ENCODE results near the gene LRMDA. TPM values are rescaled to one million over a fixed set of nuclear protein-coding genes. Genes with fewer than 3 reads are reported as not detected.

The LRMDA gene
- total RNA-seq, 1 experiment from 2014 or later = 4.8 TPM

DNA sequence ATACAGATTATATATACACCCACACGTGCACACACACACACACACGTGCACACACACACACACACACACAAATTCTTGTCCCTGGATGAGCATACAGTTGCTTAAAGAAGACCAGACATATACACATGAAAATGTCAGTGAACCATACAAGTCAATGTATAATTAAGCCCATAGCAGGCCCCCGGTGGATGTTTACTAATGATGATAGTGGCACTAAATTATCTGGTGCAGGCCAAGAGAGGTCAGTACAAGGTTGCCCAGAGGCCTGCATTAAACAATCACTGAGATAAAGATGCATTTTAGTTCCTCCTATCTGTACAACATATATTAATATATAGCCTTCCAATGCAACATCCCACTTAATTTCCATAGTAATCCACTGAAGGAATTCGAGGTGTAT, 860.5 kb downstream of the LRMDA start:
- ChIA-PET CTCF (no interaction called here), RAD21 (ENCODE audit: low non-redundant PET in 1 of 2, low total read pairs in 2 of 2, uncharacterized antibody in 2 of 2, unreplicated experiment in 2 of 2) (no interaction called here), POLR2A (no interaction called here)
- no peak for ATAC-seq
- Histone ChIP-seq H3K79me2 (ENCODE audit: insufficient read depth, low read length) (no peaks in the 10 kb centered on the region), H2AFZ (ENCODE audit: low read depth, low read length, poor library complexity, severe bottlenecking) (no peak overlapping the region), H3K9ac (ENCODE audit: low read length) (no peak overlapping the region), H3K4me2 (ENCODE audit: low read length) (no peak overlapping the region), H3K27ac (ENCODE audit: low read depth, low read length) (no peak overlapping the region), H3K27me3 (ENCODE audit: insufficient read depth, low read length) (no peaks in the 10 kb centered on the region), H3K36me3 (ENCODE audit: control insufficient read depth in 1 of 2, insufficient read depth in 2 of 2, low read length in 2 of 2) (no peaks in the 10 kb centered on the region), H4K20me1 (ENCODE audit: insufficient read depth) (no peaks in the 10 kb centered on the region), H3K4me1 (ENCODE audit: control insufficient read depth in 1 of 2, insufficient read depth in 2 of 2, low read length in 2 of 2) (no peaks in the 10 kb centered on the region), H3K9me3 (ENCODE audit: control insufficient read depth in 1 of 2, insufficient read depth in 1 of 2, low read depth in 1 of 2, low read length in 2 of 2) (no peaks in the 10 kb centered on the region), H3K4me3 (replicated peaks in 1 of 2; ENCODE audit: low read depth in 1 of 2, low read length in 2 of 2) (no peak overlapping the region), H3K9me2 (ENCODE audit: insufficient read depth) (no peaks in the 10 kb centered on the region)
- TF ChIP-seq ATF3 (IDR thresholded peaks at IDR 0.05) (no peak), YY1 (IDR thresholded peaks at IDR 0.05; ENCODE audit: extremely low read depth, insufficient replicate concordance, low read depth, low read length) (no peak), SRF (IDR thresholded peaks at IDR 0.05; ENCODE audit: low read depth) (no peak), TCF7L2 (IDR thresholded peaks at IDR 0.05; ENCODE audit: borderline replicate concordance, extremely low read depth, insufficient read depth, insufficient read length) (no peak), SP1 (IDR thresholded peaks at IDR 0.05; ENCODE audit: low read depth) (no peak), SIN3A (IDR thresholded peaks at IDR 0.05; ENCODE audit: low read depth) (no peak), CTCF (IDR thresholded peaks at IDR 0.05 in 2 of 3, conservative IDR thresholded peaks at IDR 0.05 in 1 of 3; ENCODE audit: borderline replicate concordance in 1 of 3, insufficient read depth in 1 of 3, low read depth in 2 of 3, low read length in 2 of 3) (no peak), ZFX (IDR thresholded peaks at IDR 0.05) (no peak), POLR2A (IDR thresholded peaks at IDR 0.05; ENCODE audit: borderline replicate concordance, extremely low read depth, insufficient read depth, insufficient read length) (no peak)
- TF ChIP-seq, protein P1, sequence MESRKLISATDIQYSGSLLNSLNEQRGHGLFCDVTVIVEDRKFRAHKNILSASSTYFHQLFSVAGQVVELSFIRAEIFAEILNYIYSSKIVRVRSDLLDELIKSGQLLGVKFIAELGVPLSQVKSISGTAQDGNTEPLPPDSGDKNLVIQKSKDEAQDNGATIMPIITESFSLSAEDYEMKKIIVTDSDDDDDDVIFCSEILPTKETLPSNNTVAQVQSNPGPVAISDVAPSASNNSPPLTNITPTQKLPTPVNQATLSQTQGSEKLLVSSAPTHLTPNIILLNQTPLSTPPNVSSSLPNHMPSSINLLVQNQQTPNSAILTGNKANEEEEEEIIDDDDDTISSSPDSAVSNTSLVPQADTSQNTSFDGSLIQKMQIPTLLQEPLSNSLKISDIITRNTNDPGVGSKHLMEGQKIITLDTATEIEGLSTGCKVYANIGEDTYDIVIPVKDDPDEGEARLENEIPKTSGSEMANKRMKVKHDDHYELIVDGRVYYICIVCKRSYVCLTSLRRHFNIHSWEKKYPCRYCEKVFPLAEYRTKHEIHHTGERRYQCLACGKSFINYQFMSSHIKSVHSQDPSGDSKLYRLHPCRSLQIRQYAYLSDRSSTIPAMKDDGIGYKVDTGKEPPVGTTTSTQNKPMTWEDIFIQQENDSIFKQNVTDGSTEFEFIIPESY (IDR thresholded peaks at IDR 0.05; ENCODE audit: extremely low read depth, insufficient replicate concordance, low read length) = no peak
- TF ChIP-seq, protein P2, sequence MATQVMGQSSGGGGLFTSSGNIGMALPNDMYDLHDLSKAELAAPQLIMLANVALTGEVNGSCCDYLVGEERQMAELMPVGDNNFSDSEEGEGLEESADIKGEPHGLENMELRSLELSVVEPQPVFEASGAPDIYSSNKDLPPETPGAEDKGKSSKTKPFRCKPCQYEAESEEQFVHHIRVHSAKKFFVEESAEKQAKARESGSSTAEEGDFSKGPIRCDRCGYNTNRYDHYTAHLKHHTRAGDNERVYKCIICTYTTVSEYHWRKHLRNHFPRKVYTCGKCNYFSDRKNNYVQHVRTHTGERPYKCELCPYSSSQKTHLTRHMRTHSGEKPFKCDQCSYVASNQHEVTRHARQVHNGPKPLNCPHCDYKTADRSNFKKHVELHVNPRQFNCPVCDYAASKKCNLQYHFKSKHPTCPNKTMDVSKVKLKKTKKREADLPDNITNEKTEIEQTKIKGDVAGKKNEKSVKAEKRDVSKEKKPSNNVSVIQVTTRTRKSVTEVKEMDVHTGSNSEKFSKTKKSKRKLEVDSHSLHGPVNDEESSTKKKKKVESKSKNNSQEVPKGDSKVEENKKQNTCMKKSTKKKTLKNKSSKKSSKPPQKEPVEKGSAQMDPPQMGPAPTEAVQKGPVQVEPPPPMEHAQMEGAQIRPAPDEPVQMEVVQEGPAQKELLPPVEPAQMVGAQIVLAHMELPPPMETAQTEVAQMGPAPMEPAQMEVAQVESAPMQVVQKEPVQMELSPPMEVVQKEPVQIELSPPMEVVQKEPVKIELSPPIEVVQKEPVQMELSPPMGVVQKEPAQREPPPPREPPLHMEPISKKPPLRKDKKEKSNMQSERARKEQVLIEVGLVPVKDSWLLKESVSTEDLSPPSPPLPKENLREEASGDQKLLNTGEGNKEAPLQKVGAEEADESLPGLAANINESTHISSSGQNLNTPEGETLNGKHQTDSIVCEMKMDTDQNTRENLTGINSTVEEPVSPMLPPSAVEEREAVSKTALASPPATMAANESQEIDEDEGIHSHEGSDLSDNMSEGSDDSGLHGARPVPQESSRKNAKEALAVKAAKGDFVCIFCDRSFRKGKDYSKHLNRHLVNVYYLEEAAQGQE (IDR thresholded peaks at IDR 0.05; ENCODE audit: low read depth) = no peak
- no peak for DNase-seq (ENCODE audit: low read depth, low spot score)
- no TSS peak for BruUV-seq (replicated peaks)
- intact Hi-C loops (cut with micrococcal nuclease) = no loop called here

Measured in HCT116 (cell line).